Progenitor cell of endocrine pancreas (in vitro differentiated cells): ENCODE measurements around the gene BICRA. TPM values are rescaled to one million over a fixed set of nuclear protein-coding genes. Genes with fewer than 3 reads are reported as not detected.
"Not testable (repeated sequence)": the region's sequence is repeated elsewhere in the genome, so short reads cannot be mapped to it uniquely, and the experiment has no call there.

Source experiments
- DNase-seq: peaks from one replicate; pipeline ENCODE4 v3.0.0; 2021; ENCODE audit warnings: low spot score; ENCODE audit not compliant: unreplicated experiment
- H3K27ac Mint-ChIP-seq: 2 replicates; pipeline ENCODE4 v1.8.0; 2021; ENCODE audit warnings: mild to moderate bottlenecking, moderate library complexity, mixed read lengths
- H3K27me3 Mint-ChIP-seq: 2 replicates; pipeline ENCODE4 v1.8.0; 2021; ENCODE audit warnings: mixed read lengths
- H3K36me3 Mint-ChIP-seq: 2 replicates; pipeline ENCODE4 v1.8.0; 2022; ENCODE audit warnings: mixed read lengths; ENCODE audit not compliant: insufficient read depth
- H3K4me1 Mint-ChIP-seq: 2 replicates; pipeline ENCODE4 v1.8.0; 2021; ENCODE audit warnings: low read depth, mixed read lengths
- H3K4me3 Mint-ChIP-seq: 2 replicates; pipeline ENCODE4 v1.8.0; 2021; ENCODE audit warnings: low read depth, mild to moderate bottlenecking, moderate library complexity, mixed read lengths
- H3K9me3 Mint-ChIP-seq: 2 replicates; pipeline ENCODE4 v1.8.0; 2021; ENCODE audit warnings: low read depth, mixed read lengths
- total RNA-seq: library from RNA; stranded (reverse); gene quantifications from 2 replicates; pipeline ENCODE4 v1.2.1, GENCODE V29; 2021
- TF ChIP-seq, protein P1 (sequence below): fragments of 200-600 bp; sonication (generic); IDR thresholded peaks from one replicate; pipeline ENCODE4 v1.5.0; 2021; ENCODE audit warnings: antibody characterized with exemption, mild to moderate bottlenecking; ENCODE audit not compliant: unreplicated experiment

The BICRA gene
- total RNA-seq, 1 donor from 2014 or later, result 37.4 TPM

DNA sequence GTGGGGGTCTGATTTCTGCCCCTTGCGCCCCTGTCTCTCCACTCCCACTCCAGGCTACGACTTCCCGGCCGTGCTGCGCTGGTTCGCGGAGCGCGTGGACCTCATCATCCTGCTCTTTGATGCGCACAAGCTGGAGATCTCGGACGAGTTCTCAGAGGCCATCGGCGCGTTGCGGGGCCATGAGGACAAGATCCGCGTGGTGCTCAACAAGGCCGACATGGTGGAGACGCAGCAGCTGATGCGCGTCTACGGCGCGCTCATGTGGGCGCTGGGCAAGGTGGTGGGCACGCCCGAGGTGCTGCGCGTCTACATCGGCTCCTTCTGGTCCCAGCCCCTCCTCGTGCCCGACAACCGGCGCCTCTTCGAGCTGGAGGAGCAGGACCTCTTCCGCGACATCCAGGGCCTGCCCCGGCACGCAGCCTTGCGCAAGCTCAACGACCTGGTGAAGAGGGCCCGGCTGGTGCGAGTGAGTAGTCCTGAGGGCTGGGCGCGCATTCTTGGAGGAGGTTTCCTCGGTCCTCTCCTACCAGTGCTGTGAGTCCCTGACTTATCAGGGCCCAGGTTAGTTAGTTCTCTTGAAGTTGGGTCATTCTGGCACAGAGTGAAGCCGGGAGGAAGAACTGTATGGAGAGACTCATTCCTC, 116.9 kb downstream of the BICRA start:
- Mint-ChIP-seq H3K27me3 (peaks cover 7% of the 10 kb centered on the region), H3K4me1 (peaks cover 14% of the 10 kb centered on the region), H3K27ac (no peak overlapping the region), H3K9me3 (no peaks in the 10 kb centered on the region), H3K36me3 (no peaks in the 10 kb centered on the region), H3K4me3 (no peak overlapping the region)
- no peak for DNase-seq
- TF ChIP-seq, protein P1, sequence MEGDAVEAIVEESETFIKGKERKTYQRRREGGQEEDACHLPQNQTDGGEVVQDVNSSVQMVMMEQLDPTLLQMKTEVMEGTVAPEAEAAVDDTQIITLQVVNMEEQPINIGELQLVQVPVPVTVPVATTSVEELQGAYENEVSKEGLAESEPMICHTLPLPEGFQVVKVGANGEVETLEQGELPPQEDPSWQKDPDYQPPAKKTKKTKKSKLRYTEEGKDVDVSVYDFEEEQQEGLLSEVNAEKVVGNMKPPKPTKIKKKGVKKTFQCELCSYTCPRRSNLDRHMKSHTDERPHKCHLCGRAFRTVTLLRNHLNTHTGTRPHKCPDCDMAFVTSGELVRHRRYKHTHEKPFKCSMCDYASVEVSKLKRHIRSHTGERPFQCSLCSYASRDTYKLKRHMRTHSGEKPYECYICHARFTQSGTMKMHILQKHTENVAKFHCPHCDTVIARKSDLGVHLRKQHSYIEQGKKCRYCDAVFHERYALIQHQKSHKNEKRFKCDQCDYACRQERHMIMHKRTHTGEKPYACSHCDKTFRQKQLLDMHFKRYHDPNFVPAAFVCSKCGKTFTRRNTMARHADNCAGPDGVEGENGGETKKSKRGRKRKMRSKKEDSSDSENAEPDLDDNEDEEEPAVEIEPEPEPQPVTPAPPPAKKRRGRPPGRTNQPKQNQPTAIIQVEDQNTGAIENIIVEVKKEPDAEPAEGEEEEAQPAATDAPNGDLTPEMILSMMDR, result no peak

DNA sequence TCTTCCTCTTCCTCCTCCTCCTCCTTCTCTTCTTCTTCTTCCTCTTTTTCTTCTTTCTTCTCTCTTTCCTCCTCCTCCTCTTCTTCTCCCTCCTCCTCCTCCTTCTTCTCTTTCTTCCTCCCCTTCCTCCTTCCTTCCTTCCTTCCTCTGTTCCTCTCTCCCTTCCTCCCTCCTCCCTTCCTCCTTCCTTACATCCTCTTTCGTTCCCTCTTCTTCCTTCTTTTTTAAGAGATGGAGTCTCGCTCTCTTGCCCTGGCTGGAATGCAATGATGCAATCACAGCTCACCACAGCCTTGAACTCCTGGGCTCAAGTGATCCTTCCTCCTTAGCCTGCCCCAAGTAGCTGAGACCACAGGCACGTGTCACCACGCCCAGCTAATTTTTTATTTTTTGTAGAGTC, 117.5 kb downstream of the BICRA start:
- no peaks in the 10 kb centered on the region for H3K36me3 Mint-ChIP-seq
- no peaks in the 10 kb centered on the region for H3K9me3 Mint-ChIP-seq
- TF ChIP-seq, protein P1, result no peak
- H3K27ac Mint-ChIP-seq, result no peak overlapping the region
- H3K4me1 Mint-ChIP-seq, result peaks cover 14% of the 10 kb centered on the region
- peaks cover 7% of the 10 kb centered on the region for H3K27me3 Mint-ChIP-seq
- no peak for DNase-seq
- H3K4me3 Mint-ChIP-seq, result no peak overlapping the region

DNA sequence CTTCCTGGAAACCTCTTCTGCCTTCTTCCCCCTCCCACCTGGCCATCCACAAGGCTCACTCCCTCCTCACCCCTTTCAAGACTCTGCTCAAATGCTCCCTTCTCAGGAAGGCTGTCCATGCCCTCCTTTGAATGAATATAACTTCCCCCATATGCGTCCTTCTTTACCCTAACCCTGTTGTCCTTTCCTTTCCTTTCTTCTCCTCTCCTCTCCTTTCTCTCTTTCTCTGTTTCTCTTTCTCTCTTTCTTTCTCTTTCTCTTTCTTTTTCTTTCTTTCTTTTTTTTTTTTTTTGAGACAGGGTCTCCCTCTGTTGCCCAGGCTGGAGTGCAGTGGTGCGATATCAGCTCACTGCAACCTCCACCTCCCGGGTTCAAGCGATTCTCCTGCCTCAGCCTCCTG, 119.4 kb downstream of the BICRA start:
- not testable (repeated sequence) for H3K4me3 Mint-ChIP-seq, H3K27me3 Mint-ChIP-seq, H3K27ac Mint-ChIP-seq, H3K9me3 Mint-ChIP-seq, H3K36me3 Mint-ChIP-seq, DNase-seq
- peaks cover 14% of the 10 kb centered on the region for H3K4me1 Mint-ChIP-seq

DNA sequence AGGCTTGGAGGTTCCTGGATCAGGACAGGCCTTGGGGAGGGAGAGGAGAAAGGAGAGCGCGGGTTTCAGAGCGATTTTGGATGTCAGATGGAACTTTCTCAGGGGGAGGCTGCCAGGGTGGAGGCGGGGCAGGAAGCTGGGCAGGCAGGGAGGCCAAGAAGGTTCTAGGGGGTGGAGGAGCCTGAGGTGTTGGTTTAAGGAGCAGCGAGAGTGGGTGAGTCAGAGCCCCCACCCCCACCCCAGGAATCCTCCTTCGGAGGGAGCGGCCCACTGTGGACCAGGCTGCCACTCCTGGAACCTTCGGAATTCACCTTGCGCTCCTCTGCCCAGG, 120.5 kb downstream of the BICRA start:
- Mint-ChIP-seq H3K9me3 (no peaks in the 10 kb centered on the region), H3K27ac (peak overlapping the region; percentile 88), H3K27me3 (peaks cover 12% of the 10 kb centered on the region), H3K4me1 (peaks cover 14% of the 10 kb centered on the region), H3K36me3 (no peaks in the 10 kb centered on the region), H3K4me3 (peak overlapping the region; percentile 60)
- no peak for DNase-seq
- TF ChIP-seq, protein P1, result no peak

DNA sequence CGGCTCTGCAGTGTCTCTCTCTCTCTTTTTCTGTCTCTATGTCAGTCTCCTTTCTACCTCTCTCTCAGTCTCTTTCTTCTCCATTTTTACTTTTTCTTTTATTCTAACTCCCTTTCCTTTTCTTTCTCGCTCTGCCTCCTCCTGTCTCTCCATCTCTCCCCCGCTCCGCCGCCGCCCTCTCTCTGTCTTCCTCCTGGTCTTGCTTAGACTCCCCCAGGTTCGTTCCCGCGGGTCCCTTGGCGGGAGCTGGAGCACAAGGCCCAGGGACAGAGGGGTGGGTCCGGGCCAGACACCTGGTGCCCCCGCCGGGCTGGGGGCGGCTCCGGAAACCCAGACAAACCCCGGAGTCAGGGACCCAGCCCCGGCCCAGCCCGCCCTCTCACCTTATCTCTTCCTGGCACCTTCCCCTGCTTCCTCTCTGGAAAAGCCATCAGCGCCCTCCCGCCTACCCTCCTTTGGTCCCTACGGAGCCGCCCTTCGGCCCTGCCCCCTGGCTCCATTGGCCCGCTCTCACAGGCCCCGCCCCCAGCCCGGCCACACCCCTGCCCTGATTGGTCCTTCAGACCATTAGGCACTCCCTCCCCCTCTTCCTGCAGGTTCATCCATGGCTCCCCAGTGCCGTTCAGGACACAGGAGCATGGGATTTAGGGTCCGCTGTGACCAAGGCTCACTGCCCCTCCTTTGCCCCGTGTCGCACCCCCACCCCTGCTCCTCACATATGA, 121.0 kb downstream of the BICRA start:
- Mint-ChIP-seq H3K4me1 (peaks cover 14% of the 10 kb centered on the region), H3K9me3 (no peaks in the 10 kb centered on the region), H3K27me3 (peaks cover 12% of the 10 kb centered on the region), H3K36me3 (no peaks in the 10 kb centered on the region), H3K4me3 (peak overlapping the region; percentile 60), H3K27ac (peak overlapping the region; percentile 88)
- TF ChIP-seq, protein P1, result no peak
- peak; percentile 34 for DNase-seq

DNA sequence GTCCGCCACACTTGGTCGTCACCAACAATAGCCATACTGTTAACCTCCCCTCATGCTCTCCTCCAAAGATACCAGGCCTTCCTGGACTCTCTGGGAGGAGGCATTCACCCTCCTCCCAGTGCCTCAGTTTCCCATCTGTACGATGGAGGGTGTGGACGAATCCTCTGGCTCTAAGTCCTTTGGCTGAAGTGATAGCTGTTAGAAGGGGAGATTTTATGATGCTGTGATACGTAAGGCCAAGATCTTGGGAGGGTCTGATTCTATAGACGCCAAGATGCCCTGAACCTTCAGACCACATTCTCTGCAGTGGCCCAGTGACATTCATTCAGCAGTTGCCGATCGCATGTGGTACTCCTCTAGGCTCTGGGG, 121.6 kb downstream of the BICRA start:
- peak overlapping the region; percentile 56 for H3K27ac Mint-ChIP-seq

More for the DNA sequence above, 121.6 kb downstream of the BICRA start:
- TF ChIP-seq, protein P1, result no peak
- DNase-seq, result no peak
- H3K4me3 Mint-ChIP-seq, result peak overlapping the region; percentile 50
- H3K27me3 Mint-ChIP-seq, result peaks cover 12% of the 10 kb centered on the region
- no peaks in the 10 kb centered on the region for H3K36me3 Mint-ChIP-seq
- peaks cover 14% of the 10 kb centered on the region for H3K4me1 Mint-ChIP-seq
- no peaks in the 10 kb centered on the region for H3K9me3 Mint-ChIP-seq
